K562 (cell line): ENCODE results near the gene KLB. TPM values are rescaled to one million over a fixed set of nuclear protein-coding genes. Genes with fewer than 3 reads are reported as not detected.
A peak's percentile ranks its signal among the peaks of the same experiment; 100 is the strongest.

Experiments used
- ATAC-seq: fragments of 200-7000 bp; cut with Tn5 transposase; 3 replicates; pipeline ENCODE4 v1.9.1; 2020; ENCODE audit warnings: moderate library complexity
- BruUV-seq: library from RNA; stranded (reverse); fragments of 400-500 nt; replicated peaks from 2 replicates; lab custom pipeline; 2021; lab: Mats Ljungman, UMichigan
- CTCF ChIA-PET: fragments of 300-600 bp; formaldehyde crosslinking; extraction: SDS; loops from one replicate; lab custom pipeline; 2021; ENCODE audit warnings: low intra/inter-chr PET ratio; lab: Yijun Ruan, JAX
- POLR2A ChIA-PET: fragments of 300-600, 350-650 bp; sonication (Branson Sonifier 250); formaldehyde crosslinking; extraction: SDS; loops from one replicate; lab custom pipeline; 2021; ENCODE audit warnings: antibody characterized with exemption, inconsistent platforms; lab: Yijun Ruan, JAX
- DNase-seq, 4 experiments: peaks; one replicate each; pipeline versions ENCODE4 v3.0.0 to v3.0.0-alpha.2; 2011 to 2018; ENCODE audit warnings: low spot score in 3 of 4, mixed read lengths in 3 of 4; ENCODE audit errors: extremely low read depth in 1 of 4
- FAIRE-seq: peaks from 2 replicates; lab custom pipeline; 2011; peaks lifted over from hg19 to GRCh38; lab: Jason Lieb, UNC
- H2AFZ ChIP-seq: 2 replicates; pipeline ENCODE4 v1.6.0; 2011; ENCODE audit warnings: low read depth, low read length, control low read depth, inconsistent platforms
- H3K27ac ChIP-seq: fragments of 200-600 bp; 3 replicates; pipeline ENCODE4 v1.8.0; 2011; ENCODE audit warnings: low read depth, mild to moderate bottlenecking, control low read depth, inconsistent platforms, low read length, moderate library complexity, mixed read lengths; ENCODE audit errors: extremely low read depth
- H3K27me3 ChIP-seq, 2 experiments: fragments of 300-600 bp in 1 of 2; 2 replicates in 1 of 2; 3 replicates in 1 of 2; pipeline versions ENCODE4 v1.6.0 to v1.8.0; 2011; ENCODE audit warnings: inconsistent platforms in 2 of 2, low read length in 2 of 2, mild to moderate bottlenecking in 1 of 2, mixed read lengths in 1 of 2, moderate library complexity in 1 of 2; ENCODE audit not compliant: control insufficient read depth in 2 of 2, insufficient read depth in 2 of 2
- H3K36me3 ChIP-seq: fragments of 300-600 bp; 3 replicates; pipeline ENCODE4 v1.8.0; 2011; ENCODE audit warnings: mild to moderate bottlenecking, low read length, inconsistent platforms; ENCODE audit not compliant: control insufficient read depth, insufficient read depth
- H3K4me1 ChIP-seq, 2 experiments: fragments of 200-600 bp in 1 of 2; replicated peaks in 1 of 2; 2 replicates in 1 of 2; 3 replicates in 1 of 2; pipeline versions ENCODE4 v1.5.1 to v1.8.0; 2011; ENCODE audit warnings: inconsistent platforms in 2 of 2, low read length in 2 of 2, mild to moderate bottlenecking in 1 of 2, mixed read lengths in 1 of 2, moderate library complexity in 1 of 2; ENCODE audit not compliant: control insufficient read depth in 2 of 2, insufficient read depth in 2 of 2
- H3K4me2 ChIP-seq: 2 replicates; pipeline ENCODE4 v1.6.1; 2011; ENCODE audit warnings: low read length, control low read depth, inconsistent platforms, mixed read lengths; ENCODE audit not compliant: insufficient read depth
- H3K4me3 ChIP-seq: fragments of 200-600 bp; sonication (generic), shearing (Covaris generic); 2 replicates; pipeline ENCODE4 v1.5.1; 2016; ENCODE audit warnings: control low read depth, inconsistent platforms
- H3K79me2 ChIP-seq: fragments of 200-600 bp; 3 replicates; pipeline ENCODE4 v1.8.0; 2011; ENCODE audit warnings: low read length, inconsistent platforms; ENCODE audit not compliant: control insufficient read depth, insufficient read depth
- H3K9ac ChIP-seq, 2 experiments: 2 replicates each; pipeline versions ENCODE4 v1.6.0 to v1.6.1; 2011; ENCODE audit warnings: low read depth in 2 of 2, low read length in 2 of 2, control low read depth in 1 of 2, inconsistent platforms in 1 of 2, mild to moderate bottlenecking in 1 of 2, mixed read lengths in 1 of 2; ENCODE audit not compliant: insufficient read depth in 1 of 2
- H3K9me1 ChIP-seq: one replicate; pipeline ENCODE4 v1.6.0; 2011; ENCODE audit warnings: inconsistent platforms, mild to moderate bottlenecking, low read length, moderate library complexity; ENCODE audit not compliant: control insufficient read depth, insufficient read depth
- H3K9me3 ChIP-seq: replicated peaks from 2 replicates; pipeline ENCODE4 v1.5.1; 2011; ENCODE audit warnings: low read depth, low read length, inconsistent platforms; ENCODE audit not compliant: control insufficient read depth, insufficient read depth
- H4K20me1 ChIP-seq: replicated peaks from 2 replicates; pipeline ENCODE4 v1.6.1; 2011; ENCODE audit warnings: low read length, inconsistent platforms, mixed read lengths; ENCODE audit not compliant: control insufficient read depth, insufficient read depth
- CBX2 ChIP-seq: fragments of 200-600 bp; sonication (generic); IDR thresholded peaks from one replicate; pipeline ENCODE4 v1.6.1; 2012; ENCODE audit warnings: mild to moderate bottlenecking, low read length, inconsistent platforms; ENCODE audit not compliant: insufficient read depth, poor library complexity, severe bottlenecking
- JUND ChIP-seq, 2 experiments: IDR thresholded peaks; 2 replicates in 1 of 2; 3 replicates in 1 of 2; pipeline ENCODE4 v1.6.1; 2011; ENCODE audit warnings: borderline replicate concordance in 2 of 2, low read depth in 2 of 2, low read length in 2 of 2, improper control_type of control experiment in 1 of 2, missing biosample characterization in 1 of 2, missing genetic modification characterization in 1 of 2, missing genetic modification reagents in 1 of 2
- POLR3A ChIP-seq: IDR thresholded peaks from 2 replicates; pipeline ENCODE4 v1.6.1; 2011; ENCODE audit warnings: borderline replicate concordance, mild to moderate bottlenecking, moderate library complexity; ENCODE audit not compliant: insufficient read length, insufficient read depth; ENCODE audit errors: extremely low read depth
- WGBS: fragments of 100-300 bp; shearing (Covaris generic); methylation state at CpG from one replicate; pipeline ENCODE4 v1.1.6; 2016; ENCODE audit warnings: low coverage, mixed read lengths; ENCODE audit not compliant: insufficient coverage; ENCODE audit errors: missing lambda C conversion rate; 5-methylcytosine and 5-hydroxymethylcytosine counted together
- in situ Hi-C: fragments of 300-500 bp; cut with MboI; formaldehyde crosslinking; loops from 4 replicates; pipeline ENCODE4 v1.15.0; 2018; ENCODE audit warnings: inconsistent platforms, mixed read lengths
- intact Hi-C: fragments of 100-400 bp; cut with micrococcal nuclease; formaldehyde crosslinking; loops from 2 replicates; pipeline ENCODE4 v1.14.2; 2022
- polyA plus RNA-seq, 8 experiments: library from polyadenylated mRNA; depleted of rRNA in 4 of 8; stranded (reverse) in 5 of 8; unstranded in 3 of 8; fragments of >200 nt; fragmentation: Nextera tagmentation in 2 of 8; fragmentation: Illumina TruSeq in 1 of 8; extraction: Ambion mirVana in 2 of 8; extraction: Trizol in 1 of 8; gene quantifications; 2 replicates each; pipeline versions ENCODE4 v1.2.1 to v1.2.3, GENCODE V29; 2011 to 2014; ENCODE audit warnings: inconsistent platforms in 1 of 8, missing spikeins in 1 of 8
- total RNA-seq, 7 experiments: library from RNA; depleted of rRNA in 6 of 7; stranded (reverse); fragments of >200 nt in 6 of 7; fragmentation: Illumina TruSeq in 2 of 7; extraction: Trizol in 2 of 7; gene quantifications; 2 replicates each; pipeline versions ENCODE4 v1.2.1 to v1.2.3, GENCODE V29; 2011 to 2021; ENCODE audit warnings: low replicate concordance in 1 of 7
- TF ChIP-seq, protein P1 (sequence below): fragments of 450-650 bp; formaldehyde crosslinking; conservative IDR thresholded peaks from 2 replicates; pipeline ENCODE4 v1.4.0; 2022; ENCODE audit warnings: mild to moderate bottlenecking, missing genetic modification characterization

Gene KLB
- total and polyA plus RNA-seq, 9 of the 15 experiments (the other 6 are each of a cell fraction or from before 2014, with no cell fraction given): 0.04 to 0.13 TPM; not detected in 7

DNA sequence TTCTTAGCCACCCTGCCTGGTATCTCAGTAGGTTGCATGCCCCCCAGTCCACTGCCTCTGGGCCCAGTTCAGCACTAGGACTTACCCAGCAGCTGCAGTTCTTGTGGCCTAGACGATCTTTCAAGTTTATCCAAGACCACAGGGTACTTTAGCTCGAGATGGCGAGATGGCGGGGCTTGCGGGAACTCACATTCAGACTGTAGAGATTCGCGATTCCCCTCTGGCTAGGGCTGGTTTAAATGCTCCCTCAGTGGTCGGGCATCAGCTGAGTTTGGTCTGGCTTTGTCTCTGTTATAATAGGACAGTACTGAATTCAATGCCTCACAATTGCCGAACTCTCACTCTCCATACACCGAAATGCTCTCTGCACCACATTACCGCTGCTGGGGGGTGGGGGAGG, 22.2 kb upstream of the KLB start:
- no peaks in the 10 kb centered on the region for H3K36me3 ChIP-seq
- ChIA-PET CTCF (no interaction called here), POLR2A (interaction anchor here (1.1 to 1.3 kb wide), 3 partner anchors 9 to 26 kb away, joined by 3 to 4 read pairs (median 4); partner anchors contain the start of gene RFC1)
- DNase-seq (no peak), FAIRE-seq (no peak), ATAC-seq (no peak; the same call in 2 of the 3 replicates)
- no peak overlapping the region for H3K4me2 ChIP-seq
- BruUV-seq: no TSS peak
- no peaks in the 10 kb centered on the region for H4K20me1 ChIP-seq
- no peaks in the 10 kb centered on the region for H3K79me2 ChIP-seq
- no peaks in the 10 kb centered on the region for H3K9me3 ChIP-seq
- H2AFZ ChIP-seq: no peak overlapping the region
- no peaks in the 10 kb centered on the region for H3K4me1 ChIP-seq
- peaks cover 0 to 5% of the 10 kb centered on the region in 2 experiments; a peak in 1 of 5 replicates for H3K27me3 ChIP-seq
- no peak for TF ChIP-seq POLR3A
- TF ChIP-seq, protein P1, sequence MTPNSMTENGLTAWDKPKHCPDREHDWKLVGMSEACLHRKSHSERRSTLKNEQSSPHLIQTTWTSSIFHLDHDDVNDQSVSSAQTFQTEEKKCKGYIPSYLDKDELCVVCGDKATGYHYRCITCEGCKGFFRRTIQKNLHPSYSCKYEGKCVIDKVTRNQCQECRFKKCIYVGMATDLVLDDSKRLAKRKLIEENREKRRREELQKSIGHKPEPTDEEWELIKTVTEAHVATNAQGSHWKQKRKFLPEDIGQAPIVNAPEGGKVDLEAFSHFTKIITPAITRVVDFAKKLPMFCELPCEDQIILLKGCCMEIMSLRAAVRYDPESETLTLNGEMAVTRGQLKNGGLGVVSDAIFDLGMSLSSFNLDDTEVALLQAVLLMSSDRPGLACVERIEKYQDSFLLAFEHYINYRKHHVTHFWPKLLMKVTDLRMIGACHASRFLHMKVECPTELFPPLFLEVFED: no peak
- no peak overlapping the region for H3K9ac ChIP-seq
- intact Hi-C loops (no loop called here), in situ Hi-C loops (no loop called here)
- peaks cover 3% of the 10 kb centered on the region for H3K9me1 ChIP-seq
- WGBS: 42% methylated on average over 11 of the region's 11 CpGs
- H3K27ac ChIP-seq: no peak overlapping the region
- H3K4me3 ChIP-seq: no peak overlapping the region

DNA sequence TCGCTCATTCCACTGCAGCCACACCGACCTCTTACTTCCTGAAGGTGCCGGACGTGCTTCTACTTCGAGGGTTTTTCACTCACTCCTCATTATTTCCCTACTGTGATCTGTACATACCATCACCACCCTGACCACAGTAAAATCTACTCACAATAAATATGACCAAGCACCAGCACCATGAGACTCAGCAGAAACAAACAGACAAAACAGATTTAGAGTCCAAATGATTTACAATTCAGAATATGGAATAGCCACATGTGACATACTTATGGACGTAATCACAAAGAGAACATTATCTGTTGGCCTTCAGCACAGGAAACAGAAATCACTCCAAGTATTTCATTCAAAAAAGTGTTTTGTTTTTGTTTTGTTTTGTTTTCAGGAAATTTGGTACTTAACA, 16.1 kb upstream of the KLB start:
- ChIA-PET POLR2A (no interaction called here), CTCF (no interaction called here)
- no peak; the same call in 2 of the 3 replicates for ATAC-seq
- no peak for FAIRE-seq
- H3K9ac ChIP-seq: no peak overlapping the region
- no peak overlapping the region for H3K4me3 ChIP-seq
- in situ Hi-C loops (no loop called here), intact Hi-C loops (no loop called here)
- no peaks in the 10 kb centered on the region for H3K9me3 ChIP-seq
- no TSS peak for BruUV-seq
- H3K4me2 ChIP-seq: no peak overlapping the region
- no peaks in the 10 kb centered on the region; a peak in 1 of 5 replicates for H3K4me1 ChIP-seq
- DNase-seq: no peak
- no peaks in the 10 kb centered on the region for H4K20me1 ChIP-seq
- no peaks in the 10 kb centered on the region for H3K79me2 ChIP-seq
- TF ChIP-seq JUND (IDR thresholded peaks at IDR 0.05; ENCODE audit: borderline replicate concordance, low read depth, low read length) (no peak), JUND (tag; IDR thresholded peaks at IDR 0.05; ENCODE audit: borderline replicate concordance, low read depth, low read length) (no peak), CBX2 (peak; percentile 82)
- H3K9me1 ChIP-seq: peaks cover under 1% of the 10 kb centered on the region
- H2AFZ ChIP-seq: peak overlapping the region; percentile 38
- H3K27ac ChIP-seq: no peak overlapping the region
- WGBS: 25% methylated on average over 6 of the region's 6 CpGs
- peaks cover 0 to 3% of the 10 kb centered on the region in 2 experiments; a peak in 3 of 5 replicates for H3K27me3 ChIP-seq
- H3K36me3 ChIP-seq: no peaks in the 10 kb centered on the region
